GM23338 (cell line): Measurements from ENCODE around the gene TMC1. TPM values are rescaled to one million over a fixed set of nuclear protein-coding genes. Genes with fewer than 3 reads are reported as not detected.
"Not testable (repeated sequence)": the region's sequence is repeated elsewhere in the genome, so short reads cannot be mapped to it uniquely, and the experiment has no call there.

Source experiments
- ATAC-seq: fragments of 200-7000 bp; cut with Tn5 transposase; 3 replicates; pipeline ENCODE4 v1.9.1; 2020
- DNase-seq: peaks from one replicate; pipeline ENCODE4 v3.0.0-alpha.2; 2015; ENCODE audit warnings: low spot score
- H2AFZ ChIP-seq: fragments of 200-600 bp; sonication (generic); 2 replicates; pipeline ENCODE4 v1.8.0; 2016; ENCODE audit warnings: antibody characterized with exemption, mild to moderate bottlenecking, moderate library complexity
- H3F3A ChIP-seq: fragments of 200-600 bp; sonication (generic); replicated peaks from 2 replicates; pipeline ENCODE4 v1.8.0; 2017; ENCODE audit warnings: antibody characterized with exemption, mixed run types, low read depth
- H3K27ac ChIP-seq: fragments of 200-600 bp; sonication (generic); 2 replicates; pipeline ENCODE4 v1.6.1; 2016; ENCODE audit warnings: low read depth
- H3K27me3 ChIP-seq: fragments of 200-600 bp; sonication (generic); 2 replicates; pipeline ENCODE4 v1.8.0; 2016; ENCODE audit warnings: mild to moderate bottlenecking, mixed run types, moderate library complexity; ENCODE audit not compliant: insufficient read depth
- H3K36me3 ChIP-seq: fragments of 200-600 bp; sonication (generic); 2 replicates; pipeline ENCODE4 v1.8.0; 2016; ENCODE audit warnings: mild to moderate bottlenecking; ENCODE audit not compliant: insufficient read depth
- H3K4me1 ChIP-seq: fragments of 200-600 bp; sonication (generic); 2 replicates; pipeline ENCODE4 v1.8.0; 2016; ENCODE audit warnings: mild to moderate bottlenecking, moderate library complexity; ENCODE audit not compliant: insufficient read depth
- H3K4me2 ChIP-seq: fragments of 200-600 bp; sonication (generic); 2 replicates; pipeline ENCODE4 v1.7.1; 2017; ENCODE audit warnings: mixed run types
- H3K4me3 ChIP-seq: fragments of 200-600 bp; sonication (generic); 2 replicates; pipeline ENCODE4 v1.6.1; 2016; ENCODE audit warnings: mixed run types
- H3K79me2 ChIP-seq: fragments of 200-600 bp; sonication (generic); replicated peaks from 2 replicates; pipeline ENCODE4 v1.8.0; 2017; ENCODE audit warnings: mild to moderate bottlenecking; ENCODE audit not compliant: insufficient read depth
- H3K9me2 ChIP-seq: fragments of 200-600 bp; sonication (generic); 2 replicates; pipeline ENCODE4 v1.8.0; 2017; ENCODE audit not compliant: insufficient read depth
- H4K20me1 ChIP-seq: fragments of 200-600 bp; sonication (generic); replicated peaks from 2 replicates; pipeline ENCODE4 v1.8.0; 2017; ENCODE audit warnings: mild to moderate bottlenecking; ENCODE audit not compliant: insufficient read depth
- H3K27ac Mint-ChIP-seq: 2 replicates; pipeline ENCODE4 v1.8.0; 2020; ENCODE audit warnings: inconsistent platforms, mild to moderate bottlenecking, moderate library complexity, mixed read lengths
- H3K27me3 Mint-ChIP-seq: 3 replicates; pipeline ENCODE4 v1.8.0; 2022; ENCODE audit warnings: low read depth, mild to moderate bottlenecking, moderate library complexity, mixed read lengths, inconsistent platforms; ENCODE audit not compliant: insufficient read depth, poor library complexity
- H3K36me3 Mint-ChIP-seq: 3 replicates; pipeline ENCODE4 v1.8.0; 2021; ENCODE audit warnings: low read depth, mild to moderate bottlenecking, inconsistent platforms, moderate library complexity, mixed read lengths
- H3K4me1 Mint-ChIP-seq: 3 replicates; pipeline ENCODE4 v1.8.0; 2020; ENCODE audit warnings: mild to moderate bottlenecking, inconsistent platforms, mixed read lengths
- H3K4me3 Mint-ChIP-seq: 3 replicates; pipeline ENCODE4 v1.8.0; 2021; ENCODE audit warnings: moderate library complexity, mild to moderate bottlenecking, inconsistent platforms, mixed read lengths
- H3K9me3 Mint-ChIP-seq: 3 replicates; pipeline ENCODE4 v1.8.0; 2020; ENCODE audit warnings: moderate library complexity, mild to moderate bottlenecking, inconsistent platforms, mixed read lengths
- CREB1 ChIP-seq: fragments of 250-450 bp; sonication (Bioruptor Pico); IDR thresholded peaks from 2 replicates; pipeline ENCODE4 v1.5.0; 2020; ENCODE audit warnings: low read depth, mild to moderate bottlenecking, moderate library complexity
- CTCF ChIP-seq, 2 experiments: fragments of 200-600 bp in 1 of 2; sonication (generic) in 1 of 2; conservative IDR thresholded peaks; 2 replicates each; pipeline versions ENCODE4 v1.5.1 to v1.6.1; 2016 to 2017; ENCODE audit warnings: antibody characterized with exemption in 2 of 2, low read depth in 2 of 2, mild to moderate bottlenecking in 2 of 2, moderate library complexity in 1 of 2
- EZH2 ChIP-seq: fragments of 200-600 bp; sonication (generic); IDR thresholded peaks from one replicate; pipeline ENCODE4 v1.8.0; 2017; ENCODE audit warnings: antibody characterized with exemption, mild to moderate bottlenecking, low read depth; ENCODE audit not compliant: unreplicated experiment
- EZH2phosphoT487 ChIP-seq: fragments of 200-600 bp; sonication (generic); IDR thresholded peaks from one replicate; pipeline ENCODE4 v1.8.1; 2018; ENCODE audit warnings: antibody characterized with exemption; ENCODE audit not compliant: unreplicated experiment
- POLR2AphosphoS5 ChIP-seq: IDR thresholded peaks from 2 replicates; pipeline ENCODE4 v1.6.1; 2016; ENCODE audit warnings: antibody characterized with exemption, low read depth
- REST ChIP-seq: IDR thresholded peaks from one replicate; pipeline ENCODE4 v1.6.1; 2018; ENCODE audit warnings: antibody characterized with exemption; ENCODE audit not compliant: unreplicated experiment
- ZNF114 ChIP-seq: fragments of 250-450 bp; sonication (Bioruptor Pico); IDR thresholded peaks from 2 replicates; pipeline ENCODE4 v1.5.0; 2020; ENCODE audit warnings: mild to moderate bottlenecking, moderate library complexity
- ZNF462 ChIP-seq: fragments of 250-450 bp; sonication (Bioruptor Pico); IDR thresholded peaks from 2 replicates; pipeline ENCODE4 v1.5.0; 2020; ENCODE audit warnings: mild to moderate bottlenecking, moderate library complexity
- polyA plus RNA-seq: library from polyadenylated mRNA; unstranded; fragments of >200 nt; fragmentation: Nextera tagmentation; extraction: Ambion mirVana; gene quantifications from 2 replicates; pipeline ENCODE4 v1.2.1, GENCODE V29; 2016
- total RNA-seq: library from RNA; depleted of rRNA; stranded (reverse); fragments of >200 nt; shearing (Covaris generic); gene quantifications from 2 replicates; pipeline ENCODE4 v1.2.3, GENCODE V29; 2014

The TMC1 gene
- total and polyA plus RNA-seq, 2 experiments from 2014 or later, result 0.61 to 1.2 TPM

- TF ChIP-seq ZNF114 (CRISPR knock-in tag) (no peak), REST (no peak), CREB1 (CRISPR knock-in tag) (no peak), EZH2 (no peak), POLR2AphosphoS5 (no peak)
Observed at GRCh38 chr9:72486594-72486955, 34.8 kb upstream of the TMC1 start (continued).

- DNase-seq, H3K27ac ChIP-seq, H3K4me2 ChIP-seq, H3K4me3 ChIP-seq, H4K20me1 ChIP-seq, H3K4me1 ChIP-seq, ATAC-seq, H3K27me3 Mint-ChIP-seq, H2AFZ ChIP-seq, H3K9me2 ChIP-seq, H3F3A ChIP-seq, H3K27me3 ChIP-seq, H3K9me3 Mint-ChIP-seq, H3K4me3 Mint-ChIP-seq, H3K79me2 ChIP-seq, H3K36me3 Mint-ChIP-seq, H3K4me1 Mint-ChIP-seq, H3K36me3 ChIP-seq, H3K27ac Mint-ChIP-seq: not testable (repeated sequence)
Observed at GRCh38 chr9:72487665-72488064, 33.7 kb upstream of the TMC1 start.

GRCh38 chr9:72489986-72490385, 31.4 kb upstream of the TMC1 start:
- no peak for ATAC-seq
- TF ChIP-seq ZNF462 (CRISPR knock-in tag) (no peak), EZH2phosphoT487 (no peak), CTCF (conservative IDR thresholded peaks at IDR 0.05; ENCODE audit: low read depth in 2 of 2) (no peak), ZNF114 (CRISPR knock-in tag) (no peak)

More at GRCh38 chr9:72489986-72490385, 31.4 kb upstream of the TMC1 start:
- H2AFZ ChIP-seq, result no peak overlapping the region
- H3K4me1 ChIP-seq, result no peaks in the 10 kb centered on the region
- Mint-ChIP-seq H3K4me3 (no peak overlapping the region), H3K9me3 (no peaks in the 10 kb centered on the region), H3K27me3 (peaks cover under 1% of the 10 kb centered on the region), H3K27ac (no peak overlapping the region), H3K4me1 (peaks cover 3% of the 10 kb centered on the region; the same call in 2 of the 3 replicates), H3K36me3 (no peaks in the 10 kb centered on the region)
- no peaks in the 10 kb centered on the region for H3K36me3 ChIP-seq
- H3K27me3 ChIP-seq, result no peaks in the 10 kb centered on the region
- H3F3A ChIP-seq, result no peaks in the 10 kb centered on the region
- H3K4me3 ChIP-seq, result no peak overlapping the region
- no peaks in the 10 kb centered on the region for H4K20me1 ChIP-seq
- no peak overlapping the region for H3K27ac ChIP-seq
- peaks cover 9% of the 10 kb centered on the region for H3K9me2 ChIP-seq
- H3K79me2 ChIP-seq, result no peaks in the 10 kb centered on the region
- H3K4me2 ChIP-seq, result no peak overlapping the region
- no peak for DNase-seq
